ENCODE results near the gene CACNB1.
A peak's percentile ranks its signal among the peaks of the same experiment; 100 is the strongest.
"Not testable (repeated sequence)": the region's sequence is repeated elsewhere in the genome, so short reads cannot be mapped to it uniquely, and the experiment has no call there.

The CACNB1 gene

GRCh38 chr17:39173526-39174274, 23.8 kb downstream of the CACNB1 start:
- no peak for DNase-seq

DNA sequence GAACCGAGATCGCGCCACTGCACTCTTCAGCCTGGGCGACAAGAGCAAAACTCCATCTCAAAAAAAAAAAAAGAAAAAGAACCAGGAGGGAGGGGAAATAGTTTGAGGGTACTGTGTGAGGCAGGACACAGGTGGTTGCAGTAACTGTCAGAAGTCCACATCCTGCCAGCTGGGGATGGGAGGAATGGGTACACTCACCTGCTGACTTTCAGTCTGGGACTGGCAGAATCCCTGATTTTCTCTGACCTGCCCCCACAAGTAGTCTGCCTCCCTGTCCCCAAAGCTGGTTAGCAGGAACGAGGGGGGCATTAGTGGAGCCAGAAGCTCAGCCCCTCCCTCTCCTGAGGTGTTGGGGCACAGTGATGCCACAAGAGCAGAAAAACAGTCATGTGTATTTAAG, 24.4 kb downstream of the CACNB1 start:
- no peak for DNase-seq

DNA sequence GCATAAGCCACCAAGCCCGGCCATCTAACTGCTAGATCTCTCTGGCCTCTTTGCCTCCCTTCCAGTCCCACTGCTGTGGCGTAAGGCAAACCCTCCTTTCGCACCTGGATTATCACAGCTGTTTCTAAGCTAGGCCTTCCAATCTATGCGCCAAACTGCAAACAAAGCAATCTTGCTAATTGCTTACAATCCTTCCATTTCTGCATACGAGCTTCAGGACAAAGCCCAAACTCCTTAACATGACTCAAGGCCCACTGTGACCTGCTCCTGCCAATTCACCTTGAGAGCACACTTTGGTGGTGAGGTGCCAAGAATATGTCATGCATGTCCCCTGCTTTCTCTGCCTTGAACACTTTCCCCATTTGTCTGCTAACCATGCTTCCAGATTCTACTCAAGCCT, 25.5 kb downstream of the CACNB1 start:
- DNase-seq = no peak

- no peak for DNase-seq
Observed at GRCh38 chr17:39170558-39170957, 26.9 kb downstream of the CACNB1 start.

DNA sequence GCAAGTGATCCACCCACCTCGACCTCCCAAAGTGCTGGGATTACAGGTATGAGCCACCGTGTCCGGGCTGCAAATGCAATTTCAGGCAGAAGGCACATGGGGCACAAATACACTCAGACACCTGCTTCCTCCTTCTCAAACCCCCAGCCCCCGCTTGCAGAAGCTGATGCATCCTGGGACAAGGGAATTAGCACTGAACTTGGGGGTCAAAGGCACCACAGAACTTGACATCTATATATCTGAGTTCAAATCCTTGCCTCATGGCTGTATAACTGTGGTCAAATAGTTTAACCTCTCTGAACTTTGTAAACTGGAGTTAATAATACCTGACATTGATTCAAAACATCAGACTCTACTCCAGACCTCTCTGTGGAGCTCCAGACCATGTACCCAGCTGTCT, 27.4 kb downstream of the CACNB1 start:
- DNase-seq = no peak

DNA sequence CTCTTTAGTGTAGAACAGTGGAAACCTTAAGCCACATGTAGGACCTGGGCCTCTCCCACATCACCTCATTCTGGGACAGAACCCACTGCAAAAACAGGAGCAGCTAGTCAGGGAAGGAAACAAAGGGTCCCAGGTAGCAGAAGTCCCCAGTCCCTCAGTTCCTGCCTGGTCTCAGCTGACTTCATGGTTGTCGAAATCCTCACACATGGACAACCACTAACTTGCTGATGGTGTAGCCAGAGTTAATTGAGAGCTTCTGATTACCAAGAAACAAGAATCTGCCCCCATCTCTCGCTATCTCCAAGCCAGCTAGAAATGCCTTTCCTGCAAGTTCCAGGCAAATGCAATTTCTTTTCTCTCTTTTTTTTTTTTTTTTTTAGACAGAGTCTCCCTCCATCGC, 28.0 kb downstream of the CACNB1 start:
- DNase-seq = no peak

DNA sequence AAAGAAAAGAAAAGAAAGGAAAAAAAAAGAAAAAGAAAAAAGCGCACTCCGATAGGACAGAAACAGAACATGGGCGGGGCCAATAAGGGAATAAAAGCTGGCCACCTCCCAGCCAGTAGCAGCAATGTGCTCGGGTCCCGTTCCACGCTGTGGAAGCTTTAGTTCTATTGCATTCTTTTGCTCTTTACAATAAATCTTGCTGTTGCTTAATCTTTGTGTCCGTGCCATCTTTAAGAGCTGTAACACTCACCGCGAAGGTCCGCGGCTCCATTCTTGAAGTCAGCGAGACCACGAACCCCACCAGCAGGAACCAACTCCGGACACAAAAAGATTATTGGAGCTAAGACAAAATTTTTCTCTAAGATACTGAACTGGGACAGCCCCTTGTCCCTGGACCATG, 28.4 kb downstream of the CACNB1 start:
- no peak for DNase-seq

DNA sequence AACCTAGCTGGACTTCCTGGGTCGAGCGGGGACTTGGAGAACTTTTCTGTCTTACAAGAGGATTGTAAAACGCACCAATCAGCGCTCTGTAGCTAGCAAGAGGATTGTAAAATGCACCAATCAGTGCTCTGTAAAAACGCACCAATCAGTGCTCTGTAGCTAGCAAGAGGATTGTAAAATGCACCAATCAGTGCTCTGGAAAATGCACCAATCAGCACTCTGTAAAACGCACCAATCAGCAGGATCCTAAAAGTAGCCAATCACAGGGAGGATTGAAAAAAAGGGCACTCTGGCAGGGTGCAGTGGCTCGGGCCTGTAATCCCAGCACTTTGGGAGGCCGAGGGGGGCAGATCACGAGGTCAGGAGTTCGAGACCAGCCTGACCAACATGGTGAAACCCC, 29.0 kb downstream of the CACNB1 start:
- DNase-seq = not testable (repeated sequence)

GRCh38 chr17:39167476-39167875, 30.0 kb downstream of the CACNB1 start:
- no peak for DNase-seq

DNA sequence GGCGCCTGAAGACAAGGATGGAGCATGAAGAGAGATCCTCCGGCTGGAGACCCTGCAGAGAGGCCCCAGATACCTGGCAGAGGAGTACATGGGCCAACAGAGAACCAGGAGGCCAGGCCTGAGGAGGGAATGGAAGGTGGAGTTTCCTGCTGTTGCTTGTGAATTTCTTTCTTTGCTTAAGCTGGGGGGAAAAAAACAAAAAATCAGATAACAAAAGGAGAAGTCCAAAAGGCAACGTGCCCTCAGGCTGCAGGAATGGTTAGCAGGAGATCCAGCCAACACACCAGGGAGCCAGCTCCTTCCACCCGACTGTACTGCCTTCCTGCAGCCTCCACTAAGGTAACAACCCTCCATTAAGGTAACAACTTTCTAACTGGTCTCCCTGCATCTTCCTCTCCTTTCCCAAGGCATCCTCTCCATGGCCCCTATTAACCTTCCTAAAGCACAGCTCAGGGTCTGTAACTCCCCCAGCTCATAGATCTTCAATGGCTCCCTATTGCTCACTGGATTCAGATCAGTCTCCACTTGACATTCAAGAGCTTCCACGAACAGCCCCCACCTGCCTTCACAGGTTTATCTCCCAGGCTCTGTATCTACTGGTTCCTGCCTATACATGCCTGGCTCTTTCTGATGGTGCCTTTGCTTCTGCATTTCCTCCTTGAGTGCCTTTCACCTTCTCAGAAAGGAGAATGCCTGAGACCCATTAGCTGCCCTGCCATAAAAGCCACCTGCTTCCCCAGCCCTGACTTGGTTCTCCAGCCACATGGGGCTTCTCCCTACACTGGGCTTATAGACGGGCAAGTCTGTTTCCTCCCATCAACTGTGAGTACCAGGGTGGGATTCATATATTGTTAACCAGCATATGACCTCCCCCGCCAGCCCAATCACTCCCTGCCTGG, 30.8 kb downstream of the CACNB1 start:
- DNase-seq = no peak

DNA sequence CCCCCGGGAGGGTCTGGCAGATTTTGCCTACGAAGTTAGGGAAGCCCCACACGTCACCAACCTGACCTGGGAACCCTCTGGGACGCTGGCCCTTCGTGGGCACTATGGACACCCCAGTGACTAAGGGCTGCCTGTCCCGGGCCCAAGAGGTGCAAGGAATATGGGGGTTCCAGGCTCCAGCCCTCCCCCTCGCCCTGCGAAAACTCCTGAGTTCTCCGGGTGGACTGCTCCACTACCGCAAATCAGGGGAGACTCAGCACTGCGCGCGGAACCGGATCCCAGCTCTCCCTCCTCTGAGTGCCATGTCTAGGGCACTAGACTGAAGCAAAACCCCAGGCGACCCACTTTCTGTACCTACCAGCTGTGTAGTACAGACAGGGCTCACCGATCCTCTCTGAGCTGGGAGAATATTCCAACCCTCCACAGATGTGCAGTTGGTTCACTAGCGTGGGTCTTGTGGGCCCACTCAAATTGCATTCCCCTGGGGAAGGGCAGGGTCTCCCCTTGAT, 31.6 kb downstream of the CACNB1 start, which contains the start of gene ARL5C:
Gene ARL5C (minus strand): TSS at position 321 of the 509 bp plus-strand sequence. CDS start 401 bp downstream, outside the sequence.
- DNase-seq = no peak

DNA sequence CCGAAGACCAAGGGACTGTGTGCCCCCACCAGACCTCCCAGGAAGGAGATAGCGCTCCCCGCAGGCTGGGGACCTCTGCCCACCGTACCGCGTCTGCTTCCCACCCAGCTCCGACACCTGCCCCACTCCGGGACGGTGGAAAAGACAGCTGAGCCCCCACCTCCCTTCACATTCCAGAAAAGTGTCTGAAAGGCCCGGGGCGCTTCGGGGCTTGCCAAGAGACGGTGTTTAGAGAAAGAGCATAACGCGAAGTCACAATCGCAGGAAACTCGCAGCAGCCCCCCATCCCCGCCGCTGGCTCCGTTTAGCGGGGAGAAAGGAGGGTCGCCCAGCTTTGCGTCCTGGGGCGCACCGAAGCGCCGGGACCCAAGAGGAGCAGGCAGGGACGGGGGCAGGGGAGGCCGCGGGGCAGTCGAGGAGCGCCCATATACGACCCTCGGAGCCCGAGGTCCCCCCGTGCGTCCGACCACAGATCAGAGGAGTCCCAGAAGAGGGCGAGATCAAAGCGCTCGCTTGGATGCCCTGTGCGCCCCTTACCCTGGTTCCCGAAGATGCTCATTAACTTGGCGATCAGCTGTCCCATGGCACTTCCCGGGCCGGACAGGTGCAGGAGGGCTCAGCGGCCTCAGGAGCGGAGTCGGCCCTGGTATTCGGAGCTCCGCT, 32.2 kb downstream of the CACNB1 start:
- DNase-seq = no peak

DNA sequence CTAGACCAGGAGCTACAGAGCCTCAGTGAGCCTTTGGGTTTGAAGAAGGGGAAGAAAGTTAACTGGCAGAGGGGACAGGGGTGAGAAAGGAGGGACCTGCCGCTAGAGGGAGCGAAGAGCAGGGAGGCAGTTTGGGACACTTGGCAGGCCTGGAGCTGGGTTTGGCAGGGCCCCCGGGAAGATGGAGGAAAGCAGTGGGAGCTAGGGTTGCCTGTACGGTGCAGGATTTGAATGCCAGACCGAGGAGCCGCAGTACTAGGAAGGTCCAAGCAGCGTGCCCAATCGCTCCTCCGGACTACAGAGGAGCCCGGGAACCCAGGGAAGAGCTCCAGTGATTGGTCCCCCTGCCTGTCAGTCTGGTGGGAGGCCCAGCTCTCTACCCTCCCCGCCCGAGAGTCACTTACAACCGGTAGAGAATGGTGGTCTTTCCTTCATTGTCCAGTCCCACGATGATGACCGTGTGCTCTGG, 32.8 kb downstream of the CACNB1 start:
- peak; percentile 39 to 68 (median 50) for DNase-seq

DNA sequence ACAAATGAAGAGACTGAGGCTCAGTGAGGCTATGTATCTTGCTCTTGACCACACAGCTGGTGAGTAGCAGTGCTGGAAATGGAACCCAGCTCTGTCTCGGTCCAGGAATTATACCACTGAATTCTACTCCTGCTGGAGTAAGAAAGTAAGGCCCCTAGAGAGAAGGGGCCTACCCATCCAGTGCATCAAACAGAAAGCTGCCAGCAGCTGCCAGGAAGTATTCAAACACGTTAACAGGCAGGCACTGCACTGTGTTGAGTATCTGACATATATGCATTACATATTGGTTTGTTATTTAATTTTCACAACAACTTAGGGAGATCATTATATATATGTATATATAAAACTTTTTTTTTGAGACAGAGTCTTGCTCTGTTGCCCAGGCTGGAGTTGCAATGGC, 35.5 kb downstream of the CACNB1 start:
- DNase-seq = no peak

GRCh38 chr17:39158623-39159022, 38.8 kb downstream of the CACNB1 start:
- DNase-seq = no peak

DNA sequence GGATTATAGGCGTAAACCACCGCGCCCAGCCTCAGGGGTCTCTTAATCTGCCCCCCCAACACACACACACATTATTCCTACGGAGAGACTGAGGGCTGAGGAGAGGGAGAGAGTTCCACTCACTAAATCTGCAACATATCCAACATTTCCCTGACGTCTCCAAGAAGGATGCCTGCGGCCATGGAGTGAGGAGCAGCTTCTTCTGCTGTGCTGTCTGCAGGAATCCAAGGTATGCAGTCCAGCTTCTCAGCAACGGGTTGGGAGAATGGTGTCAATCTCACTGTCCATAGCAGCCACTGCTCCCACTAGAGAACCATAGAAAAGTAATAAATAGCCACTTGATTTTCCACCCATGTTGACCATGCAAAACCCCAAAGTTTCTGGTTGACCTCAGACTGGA, 41.0 kb downstream of the CACNB1 start:
- no peak for DNase-seq

GRCh38 chr17:39155654-39156053, 41.8 kb downstream of the CACNB1 start:
- DNase-seq = no peak

- DNase-seq = peak; percentile 79 to 96 (median 88)
Observed at GRCh38 chr17:39153599-39154051, 43.8 kb downstream of the CACNB1 start.

- DNase-seq = no peak
Observed at GRCh38 chr17:39151943-39152818, 45.3 kb downstream of the CACNB1 start.

DNA sequence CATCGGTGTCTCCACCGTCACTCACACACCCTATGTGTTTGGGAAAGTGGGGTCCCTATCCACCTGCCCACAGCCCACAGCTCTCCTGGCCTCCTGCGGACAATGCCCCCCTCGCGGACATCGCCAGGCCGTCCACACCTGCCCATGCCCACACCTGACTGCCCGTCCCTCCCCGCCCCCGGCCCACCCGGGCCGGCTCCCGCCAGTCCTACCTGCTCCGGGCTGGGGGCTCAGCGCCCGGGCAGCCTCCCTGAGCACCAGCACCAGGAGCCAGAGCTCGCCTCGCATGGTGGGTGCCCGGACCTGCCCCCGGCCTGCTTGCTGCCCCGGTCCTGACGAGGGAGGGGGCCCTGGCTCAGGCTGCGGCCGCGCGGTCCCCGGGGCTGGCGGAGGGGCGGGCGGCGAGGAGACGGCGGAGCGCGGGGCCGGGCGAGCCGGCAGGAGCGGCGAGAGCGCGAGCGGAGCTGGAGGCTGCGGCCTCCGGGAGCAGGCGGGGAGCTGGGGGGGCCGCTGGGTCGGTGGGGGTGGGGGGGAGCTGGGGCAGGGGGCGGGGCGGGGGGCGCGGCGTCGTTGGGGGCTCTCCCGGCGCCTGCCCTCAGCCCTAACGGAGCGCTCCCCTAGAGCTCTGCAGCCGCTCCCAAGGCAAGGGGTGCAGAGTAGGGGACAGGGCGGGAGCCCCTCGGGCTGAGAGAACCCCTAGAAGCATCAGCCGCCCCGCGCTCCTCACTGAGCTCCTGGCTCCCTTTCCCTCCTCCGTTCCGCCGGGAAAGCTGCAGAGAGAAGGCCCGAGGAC, 46.1 kb downstream of the CACNB1 start, which contains the start of gene PLXDC1:
Gene PLXDC1 (minus strand): TSS at position 488 of the 793 bp plus-strand sequence. CDS start 200 bp downstream, at position 288.
- no peak for DNase-seq

- no peak for DNase-seq
Observed at GRCh38 chr17:39150795-39151149, 46.7 kb downstream of the CACNB1 start.
